8988T (cell line): Measurements from ENCODE around the gene ARIH1.
"Not testable (repeated sequence)": the region's sequence is repeated elsewhere in the genome, so short reads cannot be mapped to it uniquely, and the experiment has no call there.

Source experiments
- DNase-seq: peaks from one replicate; pipeline ENCODE4 v3.0.0; 2011

ARIH1 gene, protein sequence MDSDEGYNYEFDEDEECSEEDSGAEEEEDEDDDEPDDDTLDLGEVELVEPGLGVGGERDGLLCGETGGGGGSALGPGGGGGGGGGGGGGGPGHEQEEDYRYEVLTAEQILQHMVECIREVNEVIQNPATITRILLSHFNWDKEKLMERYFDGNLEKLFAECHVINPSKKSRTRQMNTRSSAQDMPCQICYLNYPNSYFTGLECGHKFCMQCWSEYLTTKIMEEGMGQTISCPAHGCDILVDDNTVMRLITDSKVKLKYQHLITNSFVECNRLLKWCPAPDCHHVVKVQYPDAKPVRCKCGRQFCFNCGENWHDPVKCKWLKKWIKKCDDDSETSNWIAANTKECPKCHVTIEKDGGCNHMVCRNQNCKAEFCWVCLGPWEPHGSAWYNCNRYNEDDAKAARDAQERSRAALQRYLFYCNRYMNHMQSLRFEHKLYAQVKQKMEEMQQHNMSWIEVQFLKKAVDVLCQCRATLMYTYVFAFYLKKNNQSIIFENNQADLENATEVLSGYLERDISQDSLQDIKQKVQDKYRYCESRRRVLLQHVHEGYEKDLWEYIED

DNA sequence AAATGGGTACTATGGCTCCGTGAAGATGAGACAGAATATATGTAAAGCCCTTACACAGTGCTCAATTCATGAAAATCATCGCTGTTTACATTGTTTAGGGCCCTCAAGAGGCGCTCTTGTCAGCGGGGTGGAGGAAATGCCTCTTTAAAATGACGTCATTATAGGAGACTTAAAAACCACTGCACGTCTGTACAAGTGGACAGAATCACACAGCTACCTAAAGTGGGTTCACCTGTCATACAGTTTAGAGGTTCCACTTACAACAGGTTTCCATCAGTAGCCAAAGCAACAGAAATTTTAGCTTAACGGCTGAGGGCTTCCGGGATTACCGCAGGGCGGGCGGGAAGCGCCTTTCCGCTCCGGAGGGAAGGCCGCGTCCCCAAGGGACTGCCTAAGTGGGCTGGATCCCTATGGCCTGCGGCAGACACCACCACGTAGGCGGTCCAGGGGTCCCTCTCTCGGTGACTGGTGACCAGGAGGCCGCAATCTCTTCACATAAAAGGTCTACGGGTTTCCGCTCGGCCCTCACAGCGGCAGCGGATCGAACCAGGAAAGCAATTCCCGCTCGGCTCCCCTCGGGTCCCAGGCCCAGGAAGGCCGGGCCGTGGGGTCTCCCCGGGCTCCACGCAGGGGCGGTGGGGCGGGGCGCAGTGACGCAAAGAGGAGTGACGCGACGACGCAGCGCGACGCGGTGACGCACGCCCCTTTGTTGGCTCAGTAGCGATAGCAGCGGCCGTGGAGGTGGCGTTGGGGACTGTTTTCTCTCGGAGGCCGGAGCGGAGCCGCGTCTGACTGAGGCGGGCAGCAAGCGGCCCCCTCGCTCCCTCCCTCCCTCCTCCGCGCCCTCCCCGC lies at the start of gene ARIH1:
ARIH1 (plus strand) TSS at position 717 of the 852 bp plus-strand sequence. CDS start 310 bp downstream, outside the sequence.
- peak; percentile 70 for DNase-seq

DNA sequence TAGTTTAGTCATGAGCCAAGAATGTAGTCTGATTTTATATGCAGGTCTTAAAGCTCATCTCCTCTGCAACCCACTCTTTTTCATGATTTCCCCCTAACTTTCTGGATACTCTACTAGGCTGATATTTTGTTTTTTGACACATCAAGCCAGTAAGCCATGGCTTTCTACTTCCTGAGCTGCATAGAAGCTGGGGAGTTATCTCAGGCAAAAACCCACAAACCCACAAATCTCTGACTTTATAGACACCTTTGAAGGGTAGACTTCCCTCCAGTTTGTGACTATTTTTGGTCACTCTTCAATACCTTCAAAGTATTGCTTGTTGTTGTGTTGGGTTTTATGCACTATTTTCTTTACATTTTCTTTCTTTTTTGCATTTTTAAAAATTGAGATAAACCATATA lies 47.4 kb upstream of the ARIH1 start:
- DNase-seq = no peak

GRCh38 chr15:72437650-72438316 lies 36.3 kb upstream of the ARIH1 start:
- DNase-seq = no peak

- not testable (repeated sequence) for DNase-seq
Observed at GRCh38 chr15:72442848-72443247, 31.3 kb upstream of the ARIH1 start.

- no peak for DNase-seq
Observed at GRCh38 chr15:72445426-72445825, 28.7 kb upstream of the ARIH1 start.

GRCh38 chr15:72450805-72451204 lies 23.3 kb upstream of the ARIH1 start:
- DNase-seq = no peak

GRCh38 chr15:72451224-72451623 lies 22.9 kb upstream of the ARIH1 start:
- DNase-seq = no peak

GRCh38 chr15:72456684-72457083 lies 17.4 kb upstream of the ARIH1 start:
- no peak for DNase-seq

GRCh38 chr15:72460402-72460801 lies 13.7 kb upstream of the ARIH1 start:
- DNase-seq = no peak

GRCh38 chr15:72463702-72464101 lies 10.4 kb upstream of the ARIH1 start:
- DNase-seq = no peak

- no peak for DNase-seq
Observed at GRCh38 chr15:72464251-72464650, 9.9 kb upstream of the ARIH1 start.

GRCh38 chr15:72468103-72468502 lies 6.0 kb upstream of the ARIH1 start:
- no peak for DNase-seq

DNA sequence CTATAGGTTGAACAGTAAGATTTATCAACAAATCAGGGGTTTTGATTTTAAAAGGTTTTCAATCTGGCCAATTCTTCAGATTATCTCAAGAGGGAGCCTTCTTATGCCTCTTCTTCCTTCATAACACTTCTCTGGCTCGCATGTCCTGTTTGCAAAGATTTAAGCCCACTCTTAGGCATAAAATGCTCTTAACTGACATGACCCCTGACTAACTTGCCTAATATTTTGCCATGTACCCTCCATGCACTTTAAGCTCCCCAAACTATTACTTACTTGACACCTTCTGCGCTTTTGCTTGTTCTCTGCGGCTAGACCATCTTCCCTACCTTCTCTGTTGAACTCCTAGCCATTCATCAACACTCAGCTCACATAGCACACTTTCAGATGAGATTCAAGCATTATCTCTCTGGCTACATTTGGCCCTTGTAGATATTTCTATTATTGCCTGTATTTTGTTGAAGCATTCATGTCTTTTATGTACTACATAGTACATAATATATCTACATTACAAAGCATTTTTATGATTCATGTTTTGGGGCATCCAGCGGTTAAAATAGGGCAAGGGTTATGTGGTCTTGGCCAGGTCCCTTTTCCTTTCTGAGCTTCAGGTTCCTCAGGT lies 1.0 kb upstream of the ARIH1 start:
- DNase-seq = no peak

DNA sequence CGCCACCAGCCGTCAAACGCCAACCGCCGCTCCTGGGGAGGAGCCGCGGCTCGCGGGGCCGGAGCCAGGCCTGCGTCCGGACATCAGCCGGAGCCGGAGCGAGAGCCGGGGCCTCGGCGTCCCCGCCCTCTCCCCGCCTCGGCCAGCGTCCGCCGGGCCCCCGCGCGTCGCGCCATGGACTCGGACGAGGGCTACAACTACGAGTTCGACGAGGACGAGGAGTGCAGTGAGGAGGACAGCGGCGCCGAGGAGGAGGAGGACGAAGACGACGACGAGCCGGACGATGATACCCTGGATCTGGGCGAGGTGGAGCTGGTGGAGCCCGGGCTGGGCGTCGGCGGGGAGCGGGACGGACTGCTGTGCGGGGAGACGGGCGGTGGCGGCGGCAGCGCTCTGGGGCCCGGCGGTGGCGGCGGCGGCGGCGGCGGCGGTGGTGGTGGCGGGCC lies 359 bp downstream of the ARIH1 start:
- DNase-seq = no peak

DNA sequence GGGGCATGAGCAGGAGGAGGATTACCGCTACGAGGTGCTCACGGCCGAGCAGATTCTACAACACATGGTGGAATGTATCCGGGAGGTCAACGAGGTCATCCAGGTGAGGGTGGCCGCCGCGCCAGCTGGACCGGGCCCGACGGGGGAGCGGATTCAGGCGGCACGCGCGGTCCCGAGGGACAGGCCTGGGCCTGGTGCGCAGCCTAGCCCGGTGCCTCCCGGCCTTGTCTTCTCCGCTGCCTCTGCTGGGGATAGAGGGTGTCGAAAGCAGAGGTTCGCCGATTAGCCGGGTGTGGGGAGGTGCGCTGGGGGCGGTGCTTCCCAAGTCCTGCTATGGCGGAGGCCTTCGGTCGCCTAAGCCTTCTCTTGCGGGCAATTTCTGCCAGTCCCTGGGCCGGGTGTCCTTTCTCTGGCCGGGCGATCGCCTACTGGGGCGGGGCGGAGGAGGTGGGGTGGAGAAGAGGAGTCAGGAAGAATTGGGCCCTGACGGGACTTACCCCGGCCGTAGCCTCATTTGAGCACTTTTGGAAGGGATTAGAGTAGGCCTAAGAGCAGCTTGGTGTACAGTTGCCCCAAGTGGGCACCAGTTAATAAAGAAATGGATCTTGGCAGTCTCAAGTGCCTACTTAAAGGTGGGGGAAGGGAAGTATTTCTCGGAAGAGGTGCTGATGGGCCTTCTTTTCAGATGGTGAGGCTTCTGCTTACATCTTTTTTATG lies 940 bp downstream of the ARIH1 start:
- DNase-seq = no peak

DNA sequence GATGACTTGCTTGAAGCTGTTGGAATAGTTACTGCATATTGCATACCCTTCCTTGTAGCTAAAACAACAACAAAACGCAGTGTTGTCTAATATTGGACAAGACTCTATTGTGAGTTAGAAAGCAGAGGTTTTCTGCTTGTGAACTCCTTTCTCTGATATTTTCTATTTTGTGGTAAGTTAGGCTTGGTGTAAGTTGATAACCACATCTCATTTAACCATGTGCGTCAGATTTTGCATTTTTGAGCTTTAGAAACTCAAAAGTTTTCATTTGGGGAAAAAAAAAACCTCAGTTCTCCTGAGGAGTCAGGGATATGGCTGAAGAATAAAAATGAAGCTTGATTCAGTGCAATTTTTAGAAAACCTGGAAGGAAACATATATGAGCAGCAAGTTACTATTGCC lies 1.5 kb downstream of the ARIH1 start:
- DNase-seq = no peak

DNA sequence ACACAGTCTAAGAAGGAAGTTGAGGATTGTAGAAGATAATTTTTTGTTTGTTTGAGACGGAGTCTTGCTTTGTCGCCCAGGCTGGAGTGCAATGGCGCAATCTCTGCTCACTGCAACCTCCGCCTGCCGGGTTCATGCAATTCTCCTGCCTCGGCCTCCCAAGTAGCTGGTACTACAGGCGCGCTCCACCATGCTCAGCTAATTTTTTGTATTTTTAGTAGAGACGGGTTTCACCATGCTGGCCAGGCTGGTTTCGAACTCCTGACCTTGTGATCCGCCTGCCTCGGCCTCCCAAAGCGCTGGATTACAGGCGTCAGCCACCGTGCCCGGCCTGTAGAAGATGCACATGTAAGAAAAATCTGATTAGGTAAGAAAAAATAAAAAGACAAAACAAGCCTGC lies 2.2 kb downstream of the ARIH1 start:
- DNase-seq = not testable (repeated sequence)

- DNase-seq = no peak
Observed at GRCh38 chr15:72481015-72481659, 7.0 kb downstream of the ARIH1 start.

DNA sequence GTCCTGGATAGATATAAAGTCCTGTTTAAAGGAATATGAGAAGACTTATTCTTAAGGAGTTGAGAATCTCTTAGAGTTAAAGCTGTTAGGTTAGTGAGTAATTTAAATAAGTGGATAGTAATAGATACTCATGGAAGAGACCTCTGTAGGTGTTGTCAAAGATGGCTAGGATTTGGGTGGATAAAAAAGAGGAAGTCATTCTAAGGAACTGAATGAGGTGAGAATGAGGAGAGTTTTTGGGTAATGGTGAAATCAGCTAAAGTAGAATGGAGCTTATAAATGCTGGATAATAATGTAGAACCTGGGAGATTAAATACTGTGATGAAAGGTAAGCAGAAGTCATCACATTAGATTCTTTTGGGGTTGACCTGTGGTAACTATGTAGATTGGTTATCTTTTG lies 8.1 kb downstream of the ARIH1 start:
- no peak for DNase-seq

GRCh38 chr15:72483279-72483678 lies 9.1 kb downstream of the ARIH1 start:
- DNase-seq = no peak

DNA sequence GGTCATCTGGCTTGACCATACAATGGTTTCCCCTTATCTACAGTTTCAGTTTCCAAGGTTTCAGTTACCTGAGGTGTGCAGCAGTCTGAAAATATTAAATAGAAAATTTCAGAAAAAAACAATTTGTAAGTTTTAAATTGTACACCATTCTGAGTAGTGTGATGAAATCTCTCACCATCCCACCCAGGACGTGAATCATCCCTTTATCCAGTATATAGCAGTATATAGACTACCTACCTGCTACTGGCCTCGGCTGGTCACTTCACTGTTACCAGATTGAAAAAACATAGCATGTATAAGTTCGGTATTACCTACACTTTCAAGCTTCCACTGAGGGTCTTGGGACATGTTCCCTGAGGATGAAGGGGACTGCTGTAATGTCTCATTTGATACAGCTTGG lies 12.0 kb downstream of the ARIH1 start:
- no peak for DNase-seq
